ENCODE data around the gene WDFY3.
"Not testable (repeated sequence)": the region's sequence is repeated elsewhere in the genome, so short reads cannot be mapped to it uniquely, and the experiment has no call there.

The WDFY3 gene

DNA sequence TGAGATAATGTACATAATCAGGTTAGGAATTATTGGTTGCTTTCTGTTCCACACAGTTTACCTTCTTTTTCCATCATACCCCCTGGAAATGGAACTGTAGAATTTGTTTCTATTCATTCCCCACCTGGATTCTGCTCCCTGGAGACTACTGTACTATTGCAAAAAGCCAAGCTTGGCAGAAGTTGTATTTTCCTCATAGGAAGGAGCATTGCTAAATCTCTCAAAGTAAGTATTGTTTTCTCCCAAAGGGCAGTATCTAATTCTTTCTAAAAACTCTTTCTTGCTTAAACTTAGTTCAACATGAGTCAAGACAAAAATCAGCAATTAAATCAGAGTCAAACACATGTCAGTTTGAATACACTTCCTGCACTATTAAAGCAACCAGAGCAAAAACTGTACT, 247.4 kb downstream of the WDFY3 start:
- DNase-seq (ENCODE audit: low read depth), result no peak

DNA sequence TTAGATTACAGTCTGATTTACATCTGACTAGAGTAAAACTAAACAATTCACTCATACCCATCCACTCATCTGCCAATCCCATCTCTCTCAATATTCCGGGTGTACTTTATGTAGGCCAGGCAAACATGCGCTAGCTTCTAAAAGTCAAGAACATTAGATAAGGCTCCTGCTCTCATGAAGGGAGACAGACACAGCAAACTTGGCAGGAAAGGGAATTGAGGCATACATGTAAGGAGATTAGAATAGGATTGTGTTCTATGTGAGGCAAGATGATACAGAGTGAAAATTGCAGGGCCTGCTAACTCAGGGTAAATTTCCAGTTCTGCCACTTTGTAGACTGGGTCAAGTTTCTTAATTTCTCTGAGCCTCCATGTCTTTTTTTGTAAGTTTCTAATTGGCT, 247.8 kb downstream of the WDFY3 start:
- DNase-seq (ENCODE audit: low read depth), result no peak

DNA sequence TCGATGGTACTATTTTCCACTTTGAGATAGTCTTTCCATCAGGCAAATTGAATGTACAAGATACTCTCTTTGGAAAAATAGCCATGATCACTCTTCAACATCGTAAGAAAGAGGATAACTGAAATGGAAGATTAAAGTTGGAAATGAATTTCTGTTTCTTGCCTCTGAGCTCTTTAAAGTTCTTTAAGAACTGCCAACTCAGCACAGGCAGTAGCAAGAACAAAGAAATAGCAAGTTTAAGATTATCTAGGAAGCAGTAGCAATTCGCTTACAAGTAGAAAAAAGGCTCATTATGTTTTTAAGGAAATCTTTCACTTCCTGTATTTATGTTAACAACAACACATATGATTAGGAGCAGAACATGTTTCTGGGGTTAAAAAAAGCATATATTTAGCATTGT, 255.9 kb downstream of the WDFY3 start:
- no peak for DNase-seq (ENCODE audit: low read depth)

DNA sequence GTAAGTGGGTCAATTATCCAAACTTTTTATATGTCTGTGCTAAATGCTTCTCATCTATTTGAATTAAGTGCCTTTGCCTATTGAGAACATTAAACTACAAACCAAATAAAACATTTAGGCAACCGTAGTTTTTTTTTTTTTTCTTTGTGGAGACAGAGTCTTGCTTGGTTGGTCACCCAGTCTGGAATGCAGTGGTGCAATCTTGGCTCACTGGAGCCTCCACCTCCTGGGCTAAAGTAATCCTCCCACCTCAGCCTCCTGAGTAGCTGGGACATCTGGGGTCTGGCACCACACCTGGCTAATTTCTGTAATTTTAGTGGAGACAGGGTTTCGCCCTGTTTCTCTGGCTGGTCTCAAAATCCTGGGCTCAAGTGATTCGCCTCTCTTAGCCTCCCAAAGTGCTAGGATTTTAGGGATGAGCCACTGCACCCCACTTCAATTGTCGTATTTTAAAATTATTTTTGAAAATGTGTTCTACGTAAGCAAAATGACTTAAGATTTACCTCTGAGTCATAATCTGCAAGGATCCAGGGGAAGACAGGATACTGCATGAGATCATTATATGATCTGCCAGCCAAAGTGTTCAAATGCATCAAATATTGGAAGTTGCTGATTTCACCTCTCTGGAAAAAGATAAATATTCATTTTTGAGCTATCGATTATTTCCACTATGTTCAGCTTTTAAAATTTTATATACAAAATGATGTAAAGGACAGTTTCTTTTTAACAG, 257.9 kb downstream of the WDFY3 start:
- DNase-seq (ENCODE audit: low read depth), result no peak

DNA sequence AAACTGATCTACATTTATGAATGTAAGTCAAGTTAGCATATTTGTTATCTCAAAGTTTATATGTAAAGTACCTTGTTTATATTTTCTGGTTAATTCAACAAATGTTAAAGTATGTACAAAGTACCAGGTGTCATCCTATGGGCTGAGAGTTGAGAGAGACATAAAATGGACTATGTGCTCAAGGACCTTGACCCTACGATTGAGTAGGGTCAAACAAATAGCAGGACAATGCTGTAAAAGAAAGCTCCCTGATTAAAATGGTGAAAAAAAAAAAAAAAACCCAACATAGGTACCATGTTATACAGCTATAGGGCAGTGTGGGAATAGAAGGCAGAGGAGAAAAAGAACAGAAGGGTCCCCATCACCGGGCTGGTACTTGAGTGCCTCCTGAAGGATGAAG, 260.2 kb downstream of the WDFY3 start:
- DNase-seq (ENCODE audit: low read depth), result no peak

DNA sequence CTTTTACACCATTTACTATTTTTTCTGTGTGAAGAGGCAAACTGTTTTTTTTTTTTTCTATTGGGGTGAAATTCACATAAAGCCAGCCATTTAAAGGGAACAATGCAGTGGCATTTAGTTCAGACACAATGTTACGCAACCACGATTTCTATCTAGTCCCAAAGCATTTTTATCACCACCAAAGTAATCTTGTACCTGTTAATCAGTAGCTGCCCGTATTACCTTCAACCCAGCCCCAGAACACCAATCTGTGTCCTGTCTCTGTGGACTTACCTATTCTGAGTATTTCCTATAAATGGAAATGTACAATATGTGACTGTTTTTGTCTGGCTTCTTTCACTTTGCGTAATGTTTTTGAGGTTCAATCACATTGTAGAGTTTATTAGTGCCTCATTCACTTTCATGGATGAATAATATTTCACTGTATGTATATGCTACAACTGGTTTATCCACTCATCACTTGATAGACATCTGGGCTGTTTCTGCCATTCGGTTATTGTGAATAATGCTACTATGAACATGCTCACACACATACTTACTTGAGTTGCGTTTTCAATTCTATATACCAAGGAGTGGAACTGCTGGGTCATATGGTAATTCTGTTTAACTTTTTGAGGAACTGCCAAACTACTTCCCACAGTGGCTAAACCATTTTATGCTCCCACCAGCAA, 267.4 kb downstream of the WDFY3 start:
- no peak for DNase-seq (ENCODE audit: low read depth)

DNA sequence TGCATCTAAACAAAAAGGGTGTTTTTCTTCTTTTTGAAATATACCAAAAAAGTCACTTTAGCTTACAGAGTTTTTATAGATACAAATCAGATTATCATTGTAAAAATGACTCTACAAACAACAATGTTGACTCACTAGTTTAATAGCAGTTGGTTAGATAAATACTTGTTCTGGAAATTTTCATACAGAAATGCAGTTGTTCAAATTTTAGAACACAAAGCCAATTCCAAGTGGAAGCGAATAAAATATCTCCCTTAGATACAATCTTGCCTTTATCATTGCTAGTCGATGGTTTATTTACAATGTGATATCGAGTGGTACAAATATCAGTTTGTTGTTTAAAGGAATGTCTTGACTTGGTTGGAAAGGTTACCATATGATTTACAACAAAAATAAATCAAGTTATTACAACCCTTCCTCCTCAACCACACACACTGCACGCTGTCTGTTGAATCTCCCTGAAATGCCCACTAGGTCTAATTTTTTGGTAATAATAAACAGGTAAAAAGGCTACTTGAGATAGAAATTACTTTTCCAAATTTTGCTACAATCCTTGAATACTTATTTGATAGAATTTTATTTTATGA, 268.8 kb downstream of the WDFY3 start:
- DNase-seq (ENCODE audit: low read depth), result no peak

DNA sequence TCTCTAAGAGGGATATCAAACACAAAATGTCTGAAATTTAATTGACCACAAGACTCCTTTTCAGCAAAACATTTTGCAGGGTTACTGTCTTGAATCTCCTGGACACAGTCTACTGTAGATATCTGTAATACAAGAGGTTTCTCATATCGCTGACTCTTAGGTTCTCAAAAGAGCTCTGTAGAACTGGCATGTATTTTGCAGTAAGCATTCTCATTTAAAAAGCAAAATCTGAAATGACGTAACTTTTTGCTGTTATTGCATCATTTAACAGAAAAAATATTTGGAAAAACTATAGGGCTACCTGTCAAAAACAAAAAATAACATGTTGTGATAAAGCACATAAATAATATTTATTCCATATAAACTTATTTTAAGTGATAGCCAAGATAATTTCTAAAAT, 269.3 kb downstream of the WDFY3 start:
- DNase-seq (ENCODE audit: low read depth), result no peak

DNA sequence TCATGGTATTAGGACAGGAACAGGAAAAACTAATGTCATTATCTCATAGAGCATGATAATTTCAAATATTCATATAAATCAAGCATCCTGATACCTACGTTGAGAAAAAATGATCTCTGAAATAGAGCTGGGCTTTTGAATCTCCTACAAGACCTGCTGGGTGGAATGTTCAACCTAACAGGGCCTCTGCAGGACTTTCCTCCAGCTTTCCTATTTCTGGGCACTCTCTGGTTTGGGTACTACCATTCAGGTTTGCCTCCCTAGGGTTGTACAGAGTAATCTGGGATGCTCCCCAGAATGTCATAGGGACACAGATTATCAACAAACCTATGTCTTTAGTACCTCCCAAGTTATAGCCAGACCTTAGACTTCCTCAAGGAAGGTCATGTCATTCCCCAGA, 274.7 kb downstream of the WDFY3 start:
- no peak for DNase-seq (ENCODE audit: low read depth)

DNA sequence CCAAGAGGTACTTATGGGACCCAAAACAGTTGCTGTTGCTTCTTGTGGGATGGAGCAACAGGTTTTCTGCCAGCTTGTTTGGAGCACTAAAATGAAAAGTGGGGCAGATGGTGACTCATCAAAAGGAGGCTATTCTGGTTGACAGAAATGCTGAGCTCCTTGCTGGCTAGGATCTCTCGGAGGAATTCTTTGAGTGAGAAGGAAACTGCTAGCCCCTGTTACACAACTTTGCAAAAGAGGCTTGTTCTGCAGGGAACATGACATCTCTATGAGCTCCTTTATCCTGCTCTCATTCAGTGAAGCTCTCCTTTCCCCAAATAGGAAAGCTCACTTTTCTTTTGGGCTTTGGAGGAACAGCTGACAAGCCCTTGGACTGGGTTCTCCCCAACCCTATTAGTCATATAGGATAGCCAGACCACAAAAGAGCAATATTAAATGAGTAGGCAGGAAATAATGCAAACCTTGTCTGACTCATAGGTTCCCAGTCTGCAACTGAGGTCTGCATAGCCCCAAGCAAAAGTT, 275.3 kb downstream of the WDFY3 start:
- no peak for DNase-seq (ENCODE audit: low read depth)

DNA sequence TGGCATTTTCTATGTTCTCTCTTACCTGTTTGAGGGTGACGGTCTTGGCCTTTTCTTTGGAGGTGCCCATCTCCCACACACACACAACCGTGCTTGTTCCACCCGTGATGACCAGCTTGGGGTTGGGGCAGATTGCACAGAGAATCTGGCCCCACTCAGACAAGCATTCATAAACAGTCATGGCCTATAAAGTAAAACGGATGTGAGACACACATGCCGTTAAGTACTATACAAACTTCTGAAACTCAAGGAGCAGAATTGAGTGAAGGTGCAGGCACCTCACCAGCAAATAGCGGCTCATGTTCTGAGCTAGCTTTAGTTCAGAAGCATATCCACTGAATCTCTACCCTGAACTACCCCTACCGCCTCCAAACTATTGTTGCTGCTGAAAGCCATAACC, 276.0 kb downstream of the WDFY3 start:
- DNase-seq (ENCODE audit: low read depth), result no peak

DNA sequence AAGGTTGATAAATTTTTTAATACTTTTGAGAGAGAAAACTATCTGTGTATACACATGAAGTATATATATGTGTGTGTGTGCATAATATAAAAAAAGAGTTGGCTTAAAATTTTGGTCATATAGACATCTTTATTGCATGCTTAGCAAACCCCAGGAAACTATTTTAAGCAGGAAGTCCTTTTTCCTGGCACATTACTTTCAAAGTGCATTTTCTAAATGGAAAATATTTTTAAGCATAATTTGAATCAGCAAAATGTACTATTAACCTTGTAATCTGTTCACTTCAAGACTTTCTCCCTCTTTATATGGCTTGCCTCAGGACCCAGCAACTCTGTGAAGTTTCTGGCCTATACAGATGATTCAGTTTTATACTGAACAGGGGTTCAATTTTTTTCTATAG, 277.3 kb downstream of the WDFY3 start:
- no peak for DNase-seq (ENCODE audit: low read depth)

DNA sequence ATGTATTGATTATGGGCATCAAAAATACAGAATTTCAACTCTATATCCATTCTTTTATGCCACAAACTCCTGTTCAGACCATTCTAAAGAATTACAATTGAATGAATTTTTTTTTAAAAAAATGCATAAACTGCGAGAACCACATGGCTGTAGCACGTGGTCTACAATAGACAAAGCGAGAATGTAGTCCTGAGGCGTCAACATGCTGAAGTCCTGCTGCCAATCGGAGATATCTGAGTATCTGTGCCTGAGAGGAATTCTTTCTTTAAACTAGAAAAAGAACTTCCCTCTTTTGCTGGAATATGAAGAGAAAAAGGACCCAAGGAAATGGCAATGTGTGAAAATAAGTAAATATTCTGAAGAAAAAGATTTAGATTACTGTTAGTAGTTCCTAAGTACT, 277.9 kb downstream of the WDFY3 start:
- no peak for DNase-seq (ENCODE audit: low read depth)

DNA sequence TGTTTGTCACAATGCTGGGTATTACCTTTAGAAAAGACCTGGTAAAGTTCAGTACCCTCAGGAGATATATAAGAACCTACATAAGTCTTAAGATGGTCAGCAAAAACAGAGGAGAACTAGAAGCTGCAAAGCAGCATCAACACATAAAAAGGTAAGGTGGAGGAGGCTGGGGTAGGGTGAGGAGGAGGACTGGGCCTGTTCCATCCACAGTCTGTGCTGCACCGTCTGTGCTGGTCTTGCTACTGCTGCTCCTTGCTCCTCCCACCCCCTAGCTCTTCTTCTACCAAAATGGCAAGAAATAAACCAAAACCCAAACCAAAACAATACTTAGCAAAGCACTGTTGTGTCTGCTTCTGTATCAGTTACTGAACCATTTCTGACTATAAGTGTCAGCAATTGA, 281.4 kb downstream of the WDFY3 start:
- DNase-seq (ENCODE audit: low read depth), result no peak

DNA sequence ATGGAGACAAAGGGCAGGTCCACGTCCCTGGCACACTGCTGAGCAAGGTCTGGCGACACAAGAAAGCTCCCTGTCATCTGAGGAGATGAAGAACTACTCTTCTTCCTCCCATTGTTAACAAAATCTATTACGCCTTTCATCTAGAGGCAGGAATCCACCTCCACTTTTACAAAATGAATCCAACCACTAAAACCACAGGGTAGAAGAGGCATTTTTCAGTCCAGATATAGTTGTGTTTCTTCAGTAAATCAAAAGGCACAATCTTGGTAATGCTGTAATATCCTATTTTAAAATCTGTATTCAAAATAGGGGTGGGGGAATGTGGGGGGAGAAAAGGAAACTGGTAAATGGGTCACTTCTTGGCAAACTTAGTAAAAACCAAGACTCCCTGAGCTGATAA, 282.1 kb downstream of the WDFY3 start:
- no peak for DNase-seq (ENCODE audit: low read depth)

DNA sequence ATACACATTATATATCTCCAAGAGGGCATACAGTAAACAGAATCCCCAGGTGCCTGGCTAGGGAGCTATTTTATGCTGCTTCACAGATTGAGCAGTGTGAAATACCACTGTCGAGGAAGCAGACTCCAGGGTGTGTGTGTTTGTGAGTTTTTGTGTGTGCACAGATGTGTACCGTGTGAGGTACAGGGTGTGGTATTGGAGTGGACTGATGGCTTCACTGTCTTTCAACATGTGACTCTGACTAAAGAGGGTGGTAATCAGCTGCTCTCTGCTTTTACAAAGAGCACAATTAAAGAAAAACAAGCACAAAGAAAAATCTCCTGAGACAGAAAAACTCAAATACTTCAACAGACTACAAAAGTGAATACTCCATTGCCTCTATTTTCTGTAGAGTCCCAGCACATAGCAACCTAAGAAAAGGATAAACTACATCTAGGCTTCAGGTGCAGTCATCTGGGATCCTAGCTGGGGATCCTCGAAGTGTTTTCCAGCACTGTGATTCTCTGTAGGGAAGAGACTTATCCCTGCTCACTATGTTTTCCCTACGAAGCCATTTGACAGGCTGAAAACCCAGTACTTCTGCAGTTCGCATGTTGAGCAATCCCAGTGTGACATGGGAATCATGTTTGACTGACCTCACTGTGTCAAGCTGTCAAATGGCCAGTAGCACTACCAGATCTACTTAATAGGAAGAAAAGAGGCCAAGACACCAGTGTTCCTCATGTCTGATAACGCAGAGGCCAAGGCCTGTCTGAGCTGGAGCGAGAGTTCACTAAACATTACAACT, 283.2 kb downstream of the WDFY3 start:
- DNase-seq (ENCODE audit: low read depth), result no peak

DNA sequence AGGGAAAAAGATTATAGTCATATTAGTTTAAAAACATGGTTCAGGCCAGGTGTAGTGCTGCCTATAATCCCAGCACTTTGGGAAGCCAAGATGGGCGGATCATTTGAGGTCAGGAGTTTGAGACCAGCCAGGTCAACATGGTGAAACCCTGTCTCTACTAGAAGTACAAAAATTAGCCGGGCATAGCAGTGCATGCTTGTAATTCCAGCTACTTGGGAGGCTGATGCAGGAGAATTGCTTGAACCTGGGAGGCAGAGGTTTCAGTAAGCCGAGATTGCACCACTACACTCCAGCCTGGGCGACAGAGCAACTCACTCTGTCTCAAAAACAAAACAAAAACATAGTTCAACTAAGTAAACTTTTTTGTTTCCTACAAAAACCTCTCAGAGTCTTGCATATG, 283.8 kb downstream of the WDFY3 start:
- DNase-seq (ENCODE audit: low read depth), result not testable (repeated sequence)

DNA sequence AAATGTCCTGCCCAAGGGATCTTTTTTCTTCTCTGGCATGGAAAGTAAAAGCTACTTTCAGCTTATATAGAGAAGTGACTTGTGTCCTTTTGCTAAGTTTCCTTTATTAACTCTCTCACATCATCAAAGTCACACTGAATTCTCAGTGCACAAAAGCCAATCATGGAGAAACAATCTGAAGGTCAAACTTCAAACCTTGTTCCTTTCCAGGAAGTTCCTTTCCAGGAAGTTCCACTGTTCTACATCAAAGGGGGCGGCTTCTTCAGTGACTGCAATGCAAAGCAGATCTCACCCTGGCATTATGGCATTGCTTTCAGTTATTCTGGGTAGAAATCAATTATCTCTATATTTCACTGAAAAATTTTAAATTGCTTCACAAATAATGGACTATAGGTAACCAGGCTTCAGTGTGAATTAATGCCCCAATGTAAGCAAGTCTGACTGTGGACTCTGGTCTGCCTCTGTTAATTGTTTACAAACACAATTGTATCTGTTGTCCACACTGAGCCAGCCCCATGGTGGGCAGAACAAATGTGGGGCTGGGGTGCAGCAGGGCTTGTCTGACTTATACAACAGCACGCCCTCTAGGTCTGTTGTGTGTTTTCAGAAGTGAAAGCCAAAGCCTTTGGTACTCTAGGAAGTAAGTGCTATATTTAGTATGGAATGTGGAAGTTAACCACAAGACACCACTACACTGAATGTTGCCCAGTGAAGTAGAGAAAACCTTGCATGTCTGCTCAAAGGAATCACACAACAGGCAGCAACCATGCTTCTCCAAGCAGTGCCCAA, 284.8 kb downstream of the WDFY3 start:
- DNase-seq (ENCODE audit: low read depth), result no peak

DNA sequence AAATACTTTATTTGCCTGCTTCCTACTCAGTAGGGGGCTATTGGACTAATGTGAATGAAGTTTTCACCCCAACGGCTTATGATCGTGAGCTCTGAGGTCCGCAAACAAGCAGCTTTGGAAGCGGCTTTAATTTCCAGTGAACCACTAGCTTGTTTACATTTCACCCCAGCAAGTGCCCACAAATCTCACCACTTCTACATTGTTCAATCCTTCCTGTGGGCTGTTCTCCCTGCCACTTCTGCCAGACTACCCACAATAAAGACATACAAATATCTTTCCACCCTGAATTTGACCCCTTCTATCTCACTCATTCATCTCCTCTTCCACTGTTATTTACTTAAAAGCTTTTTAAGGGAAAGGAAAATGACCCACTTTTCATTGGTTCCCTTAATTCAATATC, 285.5 kb downstream of the WDFY3 start:
- no peak for DNase-seq (ENCODE audit: low read depth)

DNA sequence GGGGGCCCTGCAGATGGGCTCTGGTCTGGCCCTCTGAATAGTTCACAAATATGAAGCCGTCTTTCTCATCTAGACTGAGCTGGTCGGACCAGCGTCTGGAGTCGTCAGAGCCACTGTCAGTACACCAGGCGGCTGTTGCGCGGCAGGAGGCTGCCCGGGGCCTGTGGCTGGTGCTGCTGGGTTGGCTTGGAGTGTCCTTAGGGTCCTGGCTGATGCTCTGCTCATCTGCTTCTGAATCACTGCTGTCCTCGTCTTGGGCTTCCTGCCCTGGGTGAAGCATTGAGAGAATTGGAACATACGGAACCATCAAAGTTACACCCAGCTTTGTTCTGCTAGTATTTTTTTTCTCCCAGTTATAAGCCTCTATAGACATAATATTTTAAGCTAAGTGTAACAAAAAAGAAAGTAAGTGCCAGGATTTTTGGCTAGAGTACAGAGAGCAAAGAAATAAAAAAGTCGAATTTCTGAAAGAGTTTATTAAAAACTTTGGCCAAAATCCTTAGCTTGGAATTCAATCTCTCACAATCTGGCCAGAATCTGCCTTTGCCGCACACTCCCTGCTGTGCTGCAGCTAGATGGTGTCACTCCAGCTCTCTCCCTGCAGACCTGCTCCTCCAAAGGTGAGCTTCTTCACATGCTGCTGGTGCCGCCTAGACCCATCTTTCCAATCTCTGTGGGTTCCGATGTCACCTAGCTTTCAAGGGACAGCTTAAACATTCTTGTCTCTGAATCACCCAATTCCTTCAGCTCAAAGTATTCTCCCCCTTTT, 287.3 kb downstream of the WDFY3 start:
- no peak for DNase-seq (ENCODE audit: low read depth)

DNA sequence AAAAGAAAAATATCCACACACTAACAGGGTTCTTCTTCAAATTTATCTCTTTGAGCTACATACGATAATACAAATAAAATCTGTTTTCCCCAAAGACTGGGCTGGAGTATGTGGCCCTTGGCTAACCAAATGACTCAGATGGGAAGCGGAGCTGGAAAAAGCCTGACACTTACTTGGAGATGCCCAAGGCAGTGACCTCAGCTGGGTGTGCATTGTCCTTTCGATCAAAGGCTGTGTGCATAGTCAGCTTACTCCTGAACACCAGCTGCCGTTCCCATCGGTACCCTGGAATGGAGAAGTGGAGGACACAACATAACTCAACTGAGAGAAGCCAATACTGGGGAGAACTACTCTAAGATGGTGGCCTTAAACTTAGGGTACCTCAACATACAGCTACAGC, 288.5 kb downstream of the WDFY3 start:
- no peak for DNase-seq (ENCODE audit: low read depth)
